Activated gamma-delta T cell (primary cell): Measurements from ENCODE around the gene RGPD6.
"Not testable (repeated sequence)": the region's sequence is repeated elsewhere in the genome, so short reads cannot be mapped to it uniquely, and the experiment has no call there.

Experiments used
- DNase-seq: peaks from one replicate; lab custom pipeline; 2025; lab: John Stamatoyannopoulos, UW
- total RNA-seq, 2 donors: gene quantifications; one replicate each; lab custom pipeline; 2026; lab: John Stamatoyannopoulos, UW

Gene RGPD6
- total RNA-seq, result 0.31 to 0.36 reads per million in 2 donors

DNA sequence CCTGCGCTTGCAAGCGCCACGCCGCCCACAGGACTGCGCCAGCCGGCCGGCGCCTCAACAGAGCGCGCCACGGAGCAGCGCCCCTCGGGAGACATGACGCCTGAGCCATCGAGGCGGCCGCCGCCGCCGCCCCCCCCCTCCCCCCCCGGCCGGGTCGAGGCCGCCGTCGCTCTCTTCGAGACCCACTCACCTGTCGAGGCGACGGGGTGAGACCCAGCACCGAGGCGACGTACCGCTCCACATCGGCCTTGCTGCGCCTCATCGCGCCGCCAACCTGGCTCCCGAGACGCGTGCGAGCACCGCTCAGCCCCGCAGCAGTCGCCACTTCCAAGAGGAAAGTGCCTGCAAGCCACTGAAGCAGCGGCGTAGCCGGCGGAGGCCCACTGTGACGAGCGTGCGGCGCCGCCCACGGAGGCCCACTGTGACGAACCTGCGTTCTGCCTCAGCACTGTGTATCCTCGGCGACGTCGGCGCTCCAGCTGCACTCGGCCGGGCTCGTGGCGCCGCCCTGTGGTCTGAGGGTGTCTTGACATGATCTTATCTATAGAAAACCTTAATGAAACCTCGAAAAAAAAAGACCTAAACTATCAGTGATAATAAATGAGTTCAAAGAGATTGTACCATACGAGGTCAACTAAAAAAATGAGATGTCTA lies at the start of gene RGPD6:
Gene RGPD6, minus strand, starts transcription at position 460 of the 654 bp plus-strand sequence. Its CDS starts 198 bp downstream, at position 262.
- not testable (repeated sequence) for DNase-seq

DNA sequence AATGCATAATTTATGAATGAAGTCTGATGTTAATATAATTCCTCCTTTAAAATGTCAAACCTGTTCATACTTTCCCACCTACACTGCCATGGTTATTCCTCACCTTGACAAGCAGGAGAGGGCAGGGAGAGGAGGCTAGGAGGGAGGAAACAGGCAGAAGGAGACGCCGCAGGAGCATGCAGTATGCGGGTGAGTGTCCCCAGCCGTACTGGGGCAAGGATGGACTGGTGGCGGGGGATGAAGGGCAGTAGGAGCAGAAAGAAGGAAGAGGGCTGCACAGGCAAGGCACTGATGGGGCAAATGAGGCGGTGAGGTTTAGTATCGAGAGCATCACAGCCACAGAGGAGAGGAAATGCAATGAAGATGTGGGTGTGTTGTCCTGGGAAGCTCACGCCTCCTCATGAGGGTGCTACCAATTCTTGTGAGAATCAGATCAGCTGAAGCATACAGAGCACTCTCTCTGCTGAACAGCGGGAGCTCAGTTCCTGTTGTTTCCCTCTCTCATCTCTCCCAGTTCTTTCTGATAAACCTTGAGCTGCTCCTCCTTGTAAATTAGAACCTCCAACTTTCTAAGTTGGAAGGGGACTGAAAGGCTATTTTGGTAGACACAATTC lies 42.4 kb upstream of the RGPD6 start:
- not testable (repeated sequence) for DNase-seq

DNA sequence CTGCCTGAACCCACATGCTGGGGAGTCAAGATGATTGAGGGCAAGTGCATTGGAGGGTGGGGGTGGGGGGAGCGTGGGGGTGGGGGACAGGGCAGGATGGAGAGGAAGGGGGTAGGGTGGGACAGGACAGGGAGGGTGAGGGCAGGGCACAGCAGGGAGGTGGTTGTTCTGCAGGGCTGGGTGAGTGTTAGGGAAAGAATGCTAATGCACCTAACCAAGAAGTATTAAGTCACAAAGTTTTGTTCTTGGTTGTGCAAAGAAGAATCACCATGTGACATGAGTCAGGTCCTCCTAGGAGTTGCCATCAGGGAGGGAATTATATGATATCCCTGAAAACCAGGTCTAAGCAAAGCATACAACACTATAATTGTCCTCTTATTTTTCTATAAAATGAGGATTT lies 36.9 kb upstream of the RGPD6 start:
- not testable (repeated sequence) for DNase-seq

DNA sequence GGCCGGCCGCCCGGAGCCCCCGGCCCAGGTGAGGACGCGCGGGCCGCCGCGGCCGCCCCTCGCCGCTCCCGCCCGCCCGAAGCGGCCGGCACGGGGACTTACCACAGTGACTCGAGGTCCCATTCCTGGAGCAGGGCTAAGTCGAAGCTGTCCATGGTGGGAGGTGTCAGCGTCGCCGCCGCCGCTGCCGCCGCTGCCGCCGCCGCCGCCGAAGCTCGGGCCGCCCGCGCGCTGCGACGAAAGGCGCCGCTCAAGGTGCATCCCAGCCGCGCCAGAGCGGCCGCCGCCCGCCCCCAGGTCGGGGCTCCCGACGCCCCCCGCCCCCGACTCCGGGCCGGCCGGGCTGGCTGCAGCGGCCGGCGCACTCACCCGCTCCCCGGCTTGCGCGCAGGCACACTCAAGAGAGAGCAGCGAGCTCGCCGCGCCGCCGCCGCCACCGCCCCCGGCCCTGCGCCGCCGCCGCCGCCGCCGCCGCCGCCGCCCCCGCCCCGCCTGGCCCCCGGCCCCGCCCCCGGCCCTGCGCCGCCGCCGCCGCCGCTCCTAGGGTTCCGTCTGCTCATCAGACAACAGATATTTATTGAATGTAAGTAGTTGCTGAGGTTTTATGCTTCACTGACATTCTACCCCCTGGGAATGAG lies 33.7 kb upstream of the RGPD6 start:
- DNase-seq, result not testable (repeated sequence)

DNA sequence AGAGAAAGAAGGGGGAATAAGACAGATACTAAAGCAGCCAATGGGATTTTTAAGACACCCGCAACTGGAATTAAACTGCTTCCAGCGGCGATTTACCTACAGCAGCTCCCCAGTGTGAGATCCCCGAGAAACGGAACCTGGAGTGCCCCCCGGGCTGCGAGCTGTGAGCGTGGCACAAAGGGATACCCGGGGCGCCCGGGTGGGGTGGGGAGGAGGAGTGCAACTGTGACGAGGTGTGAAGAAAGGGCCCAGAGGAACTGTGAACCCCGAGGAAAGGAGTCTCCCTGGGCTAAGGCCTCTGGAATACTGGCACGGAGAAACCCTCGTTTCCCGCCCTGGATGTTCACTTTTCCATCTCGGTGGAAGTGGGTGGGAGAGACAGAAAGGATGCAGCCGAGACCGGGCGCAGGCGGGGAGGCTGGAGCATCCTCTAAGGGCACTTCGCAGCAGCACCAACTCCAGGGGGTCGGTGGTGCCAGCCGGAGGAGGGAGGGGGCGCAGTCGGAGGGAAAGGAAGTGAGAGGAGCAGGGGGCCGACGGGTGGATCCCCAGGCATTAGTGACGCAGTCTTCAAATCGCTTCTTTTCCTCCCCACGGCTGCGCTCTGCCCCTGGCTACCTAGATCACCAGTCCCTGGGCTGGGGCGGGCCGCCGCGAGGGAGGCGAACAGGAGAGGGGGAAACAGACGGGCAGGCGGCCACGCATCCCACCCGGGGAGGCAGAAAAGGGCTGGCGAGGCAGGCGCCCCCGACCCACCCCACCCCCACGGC lies 33.0 kb upstream of the RGPD6 start:
- DNase-seq, result not testable (repeated sequence)

DNA sequence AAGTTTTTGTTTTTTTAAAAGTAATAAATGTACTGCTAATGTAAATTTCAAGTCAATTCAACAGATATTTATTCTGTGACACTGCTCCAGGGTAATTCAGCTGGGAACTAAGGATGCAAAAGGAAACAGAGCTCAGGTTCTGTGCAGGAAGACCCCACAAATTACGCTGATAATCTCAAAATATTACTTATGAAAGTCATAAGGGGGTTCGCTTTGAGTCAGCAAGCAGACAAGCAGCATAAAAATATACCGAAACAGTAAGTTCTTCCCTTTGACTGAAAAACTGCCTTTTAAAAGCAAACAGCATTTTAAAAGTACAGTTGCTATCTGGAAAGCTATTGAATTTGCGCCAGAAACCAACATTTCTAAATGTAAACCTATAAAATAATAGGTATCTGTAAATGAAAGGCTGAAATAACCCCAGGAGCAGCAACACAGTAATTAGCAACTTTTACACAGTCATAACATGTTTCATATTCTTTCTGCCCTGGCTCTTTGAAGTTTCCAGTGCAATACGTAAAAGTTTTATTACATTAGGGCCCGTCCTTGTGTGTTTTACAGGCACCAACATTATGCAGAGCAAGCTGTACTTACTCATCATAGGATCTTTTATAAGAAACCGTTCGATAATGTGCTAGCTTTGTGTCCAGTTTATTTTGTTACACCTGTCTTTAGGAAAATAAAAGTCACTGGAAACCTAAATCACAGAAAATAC lies 31.9 kb upstream of the RGPD6 start:
- not testable (repeated sequence) for DNase-seq

DNA sequence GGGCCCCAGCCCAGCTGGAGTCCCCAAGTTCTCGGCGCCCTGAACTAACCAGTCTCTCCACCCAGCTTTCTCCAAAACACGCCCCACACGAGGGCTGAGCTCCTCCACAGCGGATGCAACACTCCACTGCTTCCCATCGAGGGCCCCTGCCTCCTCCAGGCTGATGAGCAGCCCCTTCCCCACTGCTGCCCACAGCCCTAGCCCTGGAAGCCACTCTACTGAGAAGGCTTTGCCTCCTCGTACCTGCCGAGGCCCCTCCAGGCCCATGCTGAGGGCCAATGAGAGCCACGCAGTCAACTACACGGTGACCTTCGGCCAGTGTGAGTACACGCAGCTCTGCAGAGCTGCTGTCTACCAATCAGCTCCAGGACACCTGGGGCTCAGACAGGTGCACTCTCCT lies 28.0 kb upstream of the RGPD6 start:
- not testable (repeated sequence) for DNase-seq

DNA sequence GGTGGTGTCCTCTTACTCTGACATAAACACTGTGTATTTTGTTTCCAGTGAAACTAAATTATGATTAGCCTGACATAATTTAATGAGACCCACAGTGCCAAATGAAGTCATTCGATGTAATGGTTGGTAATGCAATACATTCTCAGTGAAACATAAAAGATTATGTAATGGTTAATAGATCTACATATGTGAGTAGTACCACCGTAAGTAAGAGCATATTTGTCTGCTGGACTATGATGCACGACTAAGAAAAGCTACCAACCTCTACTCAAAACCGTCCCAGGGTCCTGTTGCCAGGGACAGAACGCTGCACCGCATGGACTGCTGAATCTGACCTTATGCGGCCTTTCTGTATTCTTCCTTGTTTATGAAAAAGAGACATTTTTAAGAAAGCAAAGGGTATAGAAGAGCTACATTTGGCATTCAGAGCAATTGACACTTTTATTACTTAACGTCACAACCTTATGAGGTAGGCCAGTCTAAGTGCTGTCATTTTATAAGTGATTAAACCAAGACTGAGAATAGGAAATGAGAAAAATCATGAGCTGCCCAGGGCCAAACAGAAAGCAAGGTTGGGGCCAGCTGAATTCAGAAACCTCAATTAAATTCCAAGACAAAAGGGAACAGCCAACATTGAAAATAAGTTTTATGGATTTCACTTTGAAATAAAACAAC lies 27.0 kb upstream of the RGPD6 start:
- not testable (repeated sequence) for DNase-seq

DNA sequence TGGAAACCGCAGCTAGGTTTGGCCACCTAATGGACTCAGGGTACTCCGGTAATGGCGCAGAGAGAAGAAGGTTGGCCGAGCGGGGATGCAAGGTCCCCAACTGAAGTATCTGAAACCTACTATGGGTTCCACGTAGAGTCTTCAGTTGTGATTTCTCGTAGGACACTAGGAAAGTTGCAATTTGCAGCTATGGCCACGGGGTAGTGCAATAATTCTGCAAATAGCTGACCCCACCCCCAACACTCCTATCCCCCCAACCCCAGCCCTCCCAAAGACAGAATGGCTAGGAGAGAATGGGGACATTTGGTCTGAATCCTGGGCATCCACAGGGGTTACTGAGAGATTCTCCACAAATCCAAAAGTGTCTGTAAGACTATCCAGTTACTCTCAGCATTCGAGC lies 25.1 kb upstream of the RGPD6 start:
- not testable (repeated sequence) for DNase-seq

DNA sequence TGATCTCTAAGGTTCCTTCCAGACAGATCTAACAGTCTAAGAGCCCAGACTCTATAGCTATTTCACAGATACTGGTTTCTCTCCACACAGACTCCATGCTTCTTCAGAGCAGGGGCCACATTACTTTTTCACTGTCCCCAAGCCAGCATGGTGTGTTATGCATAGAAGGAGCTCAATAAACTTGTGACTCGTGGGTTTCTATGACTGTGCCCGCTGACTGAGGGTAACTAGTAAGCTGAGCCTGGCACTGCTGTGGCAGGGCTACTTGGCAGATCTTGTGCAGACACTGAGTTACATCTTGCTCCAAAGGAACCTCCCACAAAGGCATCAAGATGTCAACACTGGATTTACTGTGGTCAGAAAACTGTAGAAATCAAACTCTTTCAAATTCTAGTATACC lies 15.0 kb upstream of the RGPD6 start:
- DNase-seq, result not testable (repeated sequence)

DNA sequence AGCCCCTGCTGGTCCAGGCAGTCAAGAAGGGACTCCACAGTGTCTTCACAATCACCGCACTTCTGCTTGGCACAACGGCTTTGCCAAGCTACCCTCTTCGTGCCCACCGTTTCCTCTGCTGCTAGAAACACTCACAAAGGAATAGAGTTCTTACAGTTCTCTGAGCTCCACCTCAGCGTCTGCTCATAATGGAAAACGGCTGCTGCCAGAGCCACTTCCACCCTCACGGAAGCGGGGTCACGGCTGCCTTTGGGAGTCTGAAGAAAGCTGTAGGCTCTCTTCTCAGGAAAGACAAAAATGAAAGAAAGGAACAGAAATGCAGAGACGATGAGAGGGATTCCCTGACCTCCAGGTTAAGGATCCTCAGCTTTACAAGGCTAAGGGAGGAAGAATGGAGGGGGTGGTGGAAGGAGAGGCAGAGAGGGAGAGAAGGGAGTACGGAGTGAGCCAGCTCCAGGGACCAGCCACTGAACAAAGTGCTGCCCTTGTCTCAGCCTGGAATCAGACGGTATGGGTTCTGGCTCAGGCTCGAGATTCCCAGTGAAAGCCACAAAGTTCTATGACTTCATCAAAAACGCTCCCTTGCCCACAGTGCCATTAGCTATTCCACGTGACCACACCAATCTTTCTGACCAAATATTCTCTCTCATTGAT lies 12.8 kb upstream of the RGPD6 start:
- DNase-seq, result not testable (repeated sequence)

DNA sequence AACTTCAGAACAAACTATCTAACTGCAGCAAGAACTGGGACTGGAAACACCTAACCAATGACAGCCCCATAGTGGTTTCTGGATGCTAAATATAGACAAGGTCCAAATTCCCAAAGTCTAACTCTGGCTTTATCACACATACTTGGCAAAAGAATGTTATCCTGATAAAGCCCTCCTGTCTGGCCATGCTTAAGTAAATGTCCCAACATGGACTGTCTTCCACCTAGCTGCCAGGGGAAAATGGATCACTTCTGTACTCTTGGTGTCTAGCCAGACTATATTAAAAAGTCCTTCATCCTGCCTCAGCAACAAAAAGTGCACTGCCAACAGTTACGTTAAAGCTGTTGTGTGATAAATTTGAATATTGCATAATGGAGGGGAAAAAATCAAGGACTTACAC lies 11.5 kb upstream of the RGPD6 start:
- not testable (repeated sequence) for DNase-seq

DNA sequence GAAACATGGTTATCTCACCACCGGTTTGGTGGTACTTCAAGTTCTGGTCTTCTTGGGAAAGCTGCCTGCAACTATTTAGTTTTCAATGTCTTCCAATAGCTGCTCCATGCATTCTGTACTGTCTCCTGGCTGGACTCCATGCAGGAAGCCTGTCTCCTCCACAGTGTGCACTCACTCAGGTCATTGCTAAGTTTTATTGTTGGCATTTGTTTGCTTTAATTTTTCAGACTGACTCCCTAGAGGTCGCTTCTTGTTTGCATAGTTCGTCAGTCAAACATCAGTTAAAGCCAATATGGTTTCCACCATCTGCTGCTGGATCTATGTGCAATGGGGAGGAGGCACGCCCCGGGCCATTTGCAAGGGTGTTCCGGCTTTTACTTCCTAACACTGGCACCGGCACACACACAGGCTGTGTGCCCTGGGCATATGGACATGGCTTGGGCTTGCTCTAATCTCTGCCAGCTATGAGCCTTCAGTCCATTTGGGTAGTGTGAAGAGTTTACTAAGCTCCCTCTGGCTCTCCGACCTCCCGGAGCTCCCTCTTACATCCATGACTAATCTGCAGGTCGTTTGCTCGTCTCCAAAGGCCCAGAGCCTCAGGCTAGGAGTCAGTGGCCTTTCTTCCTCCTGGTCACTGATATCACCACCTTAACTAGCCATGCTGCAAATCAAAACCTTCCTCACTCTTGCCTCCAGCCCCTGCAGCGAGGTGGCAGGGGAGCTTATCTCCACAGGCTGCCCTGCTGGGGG lies 2.4 kb upstream of the RGPD6 start:
- DNase-seq, result not testable (repeated sequence)

DNA sequence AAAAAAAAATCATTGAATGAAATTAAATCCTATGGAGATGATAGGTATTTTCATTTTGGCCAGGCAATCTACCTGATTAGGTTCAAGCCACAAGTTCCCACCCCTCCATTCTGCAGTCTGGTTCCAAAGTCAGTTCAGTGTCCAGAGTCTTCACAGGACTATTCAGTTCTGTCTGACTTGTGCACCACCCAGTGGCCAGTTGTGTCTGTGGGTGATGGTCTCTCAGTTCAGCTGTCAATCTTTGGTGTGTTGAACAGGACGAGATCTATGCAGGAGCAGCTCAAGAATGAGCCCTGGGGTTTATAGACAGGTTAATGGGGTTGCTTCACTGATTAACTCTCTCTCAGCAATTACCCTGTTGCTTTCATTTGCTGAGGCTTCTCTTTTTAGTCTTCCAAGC lies 1.4 kb upstream of the RGPD6 start:
- DNase-seq, result not testable (repeated sequence)

DNA sequence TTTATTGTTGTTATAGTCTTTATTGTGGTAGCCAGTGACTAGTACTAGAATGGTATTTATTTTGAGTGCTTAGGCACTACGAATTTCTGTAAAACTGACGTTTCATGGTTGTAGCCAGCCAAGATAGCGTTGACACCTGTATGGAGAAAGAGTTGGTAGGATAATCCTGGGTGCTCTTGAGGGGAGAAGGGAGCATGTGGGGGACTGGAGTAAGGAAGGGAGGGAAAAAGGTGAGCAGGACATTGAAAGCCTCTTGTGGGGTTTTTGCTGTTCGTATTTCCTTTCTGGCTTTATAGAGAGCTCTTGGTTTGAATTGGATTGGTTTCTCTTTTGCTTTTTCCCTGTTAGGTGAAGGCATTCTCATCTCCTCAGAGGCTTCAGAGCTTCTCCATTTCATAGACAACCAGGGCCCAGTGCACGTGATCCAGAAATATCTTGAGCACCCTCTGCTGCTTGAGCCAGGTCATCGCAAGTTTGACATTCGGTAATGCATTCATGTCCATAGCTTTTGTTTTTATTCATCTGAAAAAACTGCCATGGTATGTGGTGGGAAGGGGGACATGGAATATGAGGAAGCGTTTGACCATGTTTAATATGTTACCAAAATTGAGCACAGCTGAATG lies 77.2 kb downstream of the RGPD6 start:
- not testable (repeated sequence) for DNase-seq

DNA sequence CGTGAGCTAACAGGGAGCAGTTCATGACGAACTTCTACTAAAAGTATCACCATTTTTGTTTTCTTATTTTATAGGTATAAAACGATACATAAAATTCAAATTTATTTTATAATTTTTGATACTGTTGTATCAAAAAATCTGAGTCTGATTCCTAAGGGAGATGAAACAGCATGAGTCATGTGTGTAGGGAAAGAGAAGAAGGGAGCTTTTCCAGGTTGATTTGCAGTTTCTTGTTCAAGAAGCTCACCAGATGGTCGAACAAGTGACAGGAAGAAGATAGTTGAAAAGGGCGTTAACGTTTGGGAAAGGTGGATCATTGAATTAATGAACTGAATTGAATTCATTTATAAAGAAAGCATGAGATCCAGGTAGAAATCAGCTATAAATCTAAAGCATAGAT lies 81.0 kb downstream of the RGPD6 start:
- DNase-seq, result not testable (repeated sequence)

DNA sequence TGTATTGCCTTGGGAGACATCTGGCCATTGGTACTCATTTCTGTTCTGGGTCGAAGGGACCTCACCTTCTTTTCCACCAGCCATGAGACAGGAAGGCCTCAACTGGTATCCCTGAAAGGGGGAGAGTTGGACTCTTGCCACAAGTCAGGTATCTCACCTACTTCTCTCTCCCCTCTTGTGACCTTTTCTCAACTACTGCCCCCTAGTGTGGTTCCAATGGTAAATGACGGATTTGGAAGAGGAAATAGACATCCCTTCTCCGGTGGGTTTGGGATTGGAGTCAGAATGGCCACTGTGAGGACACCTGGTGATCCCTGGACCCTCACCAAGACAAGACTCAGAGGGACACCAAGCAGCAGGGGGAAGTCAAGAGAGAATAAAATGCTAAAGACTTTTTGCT lies 82.5 kb downstream of the RGPD6 start:
- DNase-seq, result not testable (repeated sequence)

DNA sequence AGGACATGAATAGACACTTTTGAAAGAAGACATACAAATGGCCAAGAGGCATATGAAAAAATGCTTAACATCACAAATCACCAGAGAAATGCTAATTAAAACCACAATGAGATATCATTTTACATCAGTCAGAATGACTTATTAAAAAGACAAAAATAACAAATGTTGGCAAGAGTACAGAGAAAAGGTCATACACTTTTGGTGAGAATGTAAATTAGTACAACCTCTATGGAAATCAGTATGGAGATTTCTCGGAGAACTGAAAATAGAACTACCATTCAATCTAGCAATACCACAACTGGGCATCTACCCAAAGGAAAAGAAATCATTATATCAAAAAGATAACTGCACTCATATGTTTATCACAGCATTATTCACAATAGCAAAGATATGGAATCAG lies 88.0 kb downstream of the RGPD6 start:
- not testable (repeated sequence) for DNase-seq

DNA sequence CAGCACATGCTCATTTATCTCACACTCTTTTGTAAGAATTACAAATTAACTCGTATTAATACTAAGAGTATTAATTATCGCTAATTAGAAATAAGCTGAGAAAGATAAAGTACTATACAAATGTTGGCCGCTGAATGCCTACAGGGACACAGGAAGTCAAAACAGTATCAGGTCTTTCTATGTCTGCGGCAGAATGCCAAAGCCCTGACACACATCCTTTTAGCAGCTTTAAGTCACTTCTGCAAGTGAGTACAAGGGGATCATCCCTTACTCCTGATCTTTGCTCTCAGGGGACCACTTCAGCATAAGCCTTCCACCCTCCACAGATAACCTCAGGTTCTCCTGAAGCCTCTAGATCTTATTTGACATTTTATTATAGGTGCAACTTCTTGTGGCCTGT lies 94.3 kb downstream of the RGPD6 start:
- DNase-seq, result not testable (repeated sequence)
